Measurements from ENCODE around the gene HOXC11. TPM values are rescaled to one million over a fixed set of nuclear protein-coding genes. Genes with fewer than 3 reads are reported as not detected.

HOXC11 gene
- total RNA-seq, 4 donors from 2014 or later, result not detected

- no peak for TF ChIP-seq POLR2AphosphoS5 (IDR thresholded peaks at IDR 0.05)
- no peaks in the 10 kb centered on the region for H3K9me3 ChIP-seq
- WGBS, 2 donors (ENCODE audit: low coverage in 1 of 2), result 19 to 30% methylated on average over 9 to 49 of the region's 86 CpGs
- intact Hi-C loops (cut with DNase I; ENCODE audit: low total_unique reads), result no loop called here
- no peaks in the 10 kb centered on the region for H3K36me3 ChIP-seq
- no peak overlapping the region for H3K4me3 ChIP-seq
- peaks cover 0 to 3% (median 0%) of the 10 kb centered on the region in 4 donors for H3K4me1 ChIP-seq
- H3K27ac ChIP-seq, result no peak overlapping the region
- DNase-seq, result no peak
- in situ Hi-C loops (cut with MboI; ENCODE audit: low pct_ligation_motif_present in 1 of 4, low pct_unique_long_range_greater_than_20kb in 1 of 4, low sequenced_read_pairs in 3 of 4), result no loop called here
- H3K27me3 ChIP-seq, result peaks cover 100% of the 10 kb centered on the region
These were observed 17.7 kb upstream of the HOXC11 start for GRCh38 chr12:53955036-53955775.

GRCh38 chr12:53955776-53956250 lies 17.1 kb upstream of the HOXC11 start:
- no peak for DNase-seq
- in situ Hi-C loops (cut with MboI; ENCODE audit: low pct_ligation_motif_present in 1 of 4, low pct_unique_long_range_greater_than_20kb in 1 of 4, low sequenced_read_pairs in 3 of 4), result no loop called here
- Histone ChIP-seq H3K27me3 (peaks cover 100% of the 10 kb centered on the region), H3K4me1 (peaks cover 0 to 5% (median 0%) of the 10 kb centered on the region in 4 donors), H3K27ac (no peak overlapping the region), H3K36me3 (no peaks in the 10 kb centered on the region), H3K4me3 (no peak overlapping the region), H3K9me3 (no peaks in the 10 kb centered on the region)
- intact Hi-C loops (cut with DNase I; ENCODE audit: low total_unique reads), result no loop called here
- WGBS, 2 donors (ENCODE audit: low coverage in 1 of 2), result 15% methylated on average over 5 to 10 of the region's 10 CpGs
- TF ChIP-seq EP300 (IDR thresholded peaks at IDR 0.05; ENCODE audit: low read depth) (no peak), POLR2A (IDR thresholded peaks at IDR 0.05) (no peak), CTCF (IDR thresholded peaks at IDR 0.05) (no peak), POLR2AphosphoS5 (IDR thresholded peaks at IDR 0.05) (no peak)

- WGBS, 2 donors (ENCODE audit: low coverage in 1 of 2), result 21 to 32% methylated on average over 6 to 25 of the region's 25 CpGs
- no peak for TF ChIP-seq CTCF (IDR thresholded peaks at IDR 0.05)
- no peak for TF ChIP-seq POLR2AphosphoS5 (IDR thresholded peaks at IDR 0.05)
- TF ChIP-seq EP300 (IDR thresholded peaks at IDR 0.05; ENCODE audit: low read depth), result no peak
- TF ChIP-seq POLR2A (IDR thresholded peaks at IDR 0.05), result no peak
- peaks cover 0 to 11% (median 0%) of the 10 kb centered on the region in 4 donors for H3K4me1 ChIP-seq
- peaks cover 100% of the 10 kb centered on the region for H3K27me3 ChIP-seq
- no peaks in the 10 kb centered on the region for H3K9me3 ChIP-seq
- no peak for DNase-seq
- intact Hi-C loops (cut with DNase I; ENCODE audit: low total_unique reads) (no loop called here), in situ Hi-C loops (cut with MboI; ENCODE audit: low pct_ligation_motif_present in 1 of 4, low pct_unique_long_range_greater_than_20kb in 1 of 4, low sequenced_read_pairs in 3 of 4) (no loop called here)
- H3K27ac ChIP-seq, result no peak overlapping the region
- no peak overlapping the region for H3K4me3 ChIP-seq
- no peaks in the 10 kb centered on the region for H3K36me3 ChIP-seq
These were observed 16.6 kb upstream of the HOXC11 start for GRCh38 chr12:53956251-53956887.

- 22 to 32% methylated on average over 6 to 11 of the region's 11 CpGs for WGBS, 2 donors (ENCODE audit: low coverage in 1 of 2)
These were observed 15.9 kb upstream of the HOXC11 start for GRCh38 chr12:53956914-53957536.

More at GRCh38 chr12:53956914-53957536, 15.9 kb upstream of the HOXC11 start:
- Histone ChIP-seq H3K4me1 (peaks cover 0 to 12% (median 0%) of the 10 kb centered on the region in 4 donors), H3K36me3 (no peaks in the 10 kb centered on the region), H3K4me3 (no peak overlapping the region), H3K9me3 (no peaks in the 10 kb centered on the region), H3K27me3 (peaks cover 100% of the 10 kb centered on the region), H3K27ac (no peak overlapping the region)
- in situ Hi-C loops (cut with MboI; ENCODE audit: low pct_ligation_motif_present in 1 of 4, low pct_unique_long_range_greater_than_20kb in 1 of 4, low sequenced_read_pairs in 3 of 4) (no loop called here), intact Hi-C loops (cut with DNase I; ENCODE audit: low total_unique reads) (no loop called here)
- TF ChIP-seq EP300 (IDR thresholded peaks at IDR 0.05; ENCODE audit: low read depth) (no peak), POLR2A (IDR thresholded peaks at IDR 0.05) (no peak), CTCF (IDR thresholded peaks at IDR 0.05) (no peak), POLR2AphosphoS5 (IDR thresholded peaks at IDR 0.05) (no peak)
- DNase-seq, result no peak

Data from transverse colon (tissue), 4 donors.